Measurements from ENCODE around the gene SPDYE3.
"Not testable (repeated sequence)": the region's sequence is repeated elsewhere in the genome, so short reads cannot be mapped to it uniquely, and the experiment has no call there.

SPDYE3 gene

GRCh38 chr7:100358027-100358856, 50.7 kb downstream of the SPDYE3 start, which contains the start of gene PILRB:
PILRB (plus strand) TSS chr7:100358117; CDS start chr7:100358303, 186 bp downstream.
- Mint-ChIP-seq H3K4me3 (no peak within 1 kb of the TSS), H3K27me3 (no peaks in the 10 kb centered on the region), H3K4me1 (peaks cover 14% of the 10 kb centered on the region), H3K9me3 (no peaks in the 10 kb centered on the region), H3K36me3 (peaks cover 17% of the 10 kb centered on the region), H3K27ac (peak within 1 kb of the TSS; percentile 35)

- Mint-ChIP-seq H3K4me1 (peaks cover 8% of the 10 kb centered on the region), H3K27me3 (no peaks in the 10 kb centered on the region), H3K27ac (no peak overlapping the region), H3K36me3 (peaks cover 20% of the 10 kb centered on the region), H3K4me3 (no peak overlapping the region), H3K9me3 (no peaks in the 10 kb centered on the region)
These were observed 51.3 kb downstream of the SPDYE3 start for GRCh38 chr7:100358857-100359212.

GRCh38 chr7:100360135-100360854, 52.8 kb downstream of the SPDYE3 start:
- peaks cover 22% of the 10 kb centered on the region for H3K36me3 Mint-ChIP-seq
- no peaks in the 10 kb centered on the region for H3K9me3 Mint-ChIP-seq
- no peak overlapping the region for H3K4me3 Mint-ChIP-seq
- H3K27ac Mint-ChIP-seq: no peak overlapping the region
- no peaks in the 10 kb centered on the region for H3K27me3 Mint-ChIP-seq
- H3K4me1 Mint-ChIP-seq: peaks cover 3% of the 10 kb centered on the region

- Mint-ChIP-seq H3K27ac (no peak overlapping the region), H3K4me1 (peaks cover 25% of the 10 kb centered on the region), H3K36me3 (peaks cover 30% of the 10 kb centered on the region), H3K4me3 (no peak overlapping the region), H3K9me3 (no peaks in the 10 kb centered on the region), H3K27me3 (no peaks in the 10 kb centered on the region)
These were observed 55.6 kb downstream of the SPDYE3 start for GRCh38 chr7:100363098-100363497.

GRCh38 chr7:100363797-100364196, 56.3 kb downstream of the SPDYE3 start:
- not testable (repeated sequence) for H3K27me3 Mint-ChIP-seq, H3K9me3 Mint-ChIP-seq, H3K27ac Mint-ChIP-seq, H3K4me3 Mint-ChIP-seq
- Mint-ChIP-seq H3K4me1 (peaks cover 25% of the 10 kb centered on the region), H3K36me3 (peaks cover 29% of the 10 kb centered on the region)

GRCh38 chr7:100364480-100364879, 57.0 kb downstream of the SPDYE3 start:
- H3K27me3 Mint-ChIP-seq: no peaks in the 10 kb centered on the region
- peaks cover 29% of the 10 kb centered on the region for H3K36me3 Mint-ChIP-seq

GRCh38 chr7:100365998-100366367, 58.5 kb downstream of the SPDYE3 start:
- Mint-ChIP-seq H3K36me3 (peaks cover 23% of the 10 kb centered on the region), H3K27ac (peak overlapping the region; percentile 55), H3K4me1 (peaks cover 25% of the 10 kb centered on the region), H3K4me3 (peak overlapping the region; percentile 44)
- not testable (repeated sequence) for H3K9me3 Mint-ChIP-seq, H3K27me3 Mint-ChIP-seq

More at GRCh38 chr7:100364480-100364879, 57.0 kb downstream of the SPDYE3 start:
- H3K4me1 Mint-ChIP-seq: peaks cover 25% of the 10 kb centered on the region
- peak overlapping the region; percentile 3 for H3K27ac Mint-ChIP-seq
- H3K4me3 Mint-ChIP-seq: no peak overlapping the region
- no peaks in the 10 kb centered on the region for H3K9me3 Mint-ChIP-seq

- Mint-ChIP-seq H3K4me1 (peaks cover 28% of the 10 kb centered on the region), H3K27me3 (no peaks in the 10 kb centered on the region), H3K4me3 (peak overlapping the region; percentile 44), H3K9me3 (no peaks in the 10 kb centered on the region), H3K36me3 (peaks cover 22% of the 10 kb centered on the region), H3K27ac (peak overlapping the region; percentile 55)
These were observed 59.1 kb downstream of the SPDYE3 start for GRCh38 chr7:100366411-100367250.

GRCh38 chr7:100367251-100367620, 59.7 kb downstream of the SPDYE3 start:
- Mint-ChIP-seq H3K9me3 (no peaks in the 10 kb centered on the region), H3K27me3 (no peaks in the 10 kb centered on the region), H3K36me3 (peaks cover 20% of the 10 kb centered on the region), H3K4me3 (no peak overlapping the region), H3K4me1 (peaks cover 34% of the 10 kb centered on the region), H3K27ac (peak overlapping the region; percentile 85)

- H3K9me3 Mint-ChIP-seq: no peaks in the 10 kb centered on the region
- no peaks in the 10 kb centered on the region for H3K27me3 Mint-ChIP-seq
- peaks cover 38% of the 10 kb centered on the region for H3K4me1 Mint-ChIP-seq
- no peak overlapping the region for H3K27ac Mint-ChIP-seq
- no peak overlapping the region for H3K4me3 Mint-ChIP-seq
- peaks cover 19% of the 10 kb centered on the region for H3K36me3 Mint-ChIP-seq
These were observed 60.4 kb downstream of the SPDYE3 start for GRCh38 chr7:100367676-100368613.

GRCh38 chr7:100369105-100369504, 61.6 kb downstream of the SPDYE3 start:
- peaks cover 12% of the 10 kb centered on the region for H3K36me3 Mint-ChIP-seq
- peaks cover 38% of the 10 kb centered on the region for H3K4me1 Mint-ChIP-seq
- no peak overlapping the region for H3K27ac Mint-ChIP-seq
- H3K4me3 Mint-ChIP-seq: no peak overlapping the region
- no peaks in the 10 kb centered on the region for H3K9me3 Mint-ChIP-seq
- no peaks in the 10 kb centered on the region for H3K27me3 Mint-ChIP-seq

GRCh38 chr7:100370303-100370702, 62.8 kb downstream of the SPDYE3 start:
- Mint-ChIP-seq H3K4me1 (peaks cover 38% of the 10 kb centered on the region), H3K4me3 (no peak overlapping the region), H3K36me3 (peaks cover 8% of the 10 kb centered on the region), H3K27ac (no peak overlapping the region), H3K27me3 (no peaks in the 10 kb centered on the region), H3K9me3 (no peaks in the 10 kb centered on the region)

GRCh38 chr7:100370746-100371145, 63.2 kb downstream of the SPDYE3 start:
- peaks cover 33% of the 10 kb centered on the region for H3K4me1 Mint-ChIP-seq
- H3K36me3 Mint-ChIP-seq: peaks cover 8% of the 10 kb centered on the region

GRCh38 chr7:100371561-100372171, 64.2 kb downstream of the SPDYE3 start:
- Mint-ChIP-seq H3K36me3 (peaks cover 6% of the 10 kb centered on the region), H3K4me3 (no peak overlapping the region), H3K27ac (no peak overlapping the region), H3K4me1 (peaks cover 24% of the 10 kb centered on the region), H3K27me3 (no peaks in the 10 kb centered on the region), H3K9me3 (no peaks in the 10 kb centered on the region)

More at GRCh38 chr7:100370746-100371145, 63.2 kb downstream of the SPDYE3 start:
- Mint-ChIP-seq H3K27ac (no peak overlapping the region), H3K27me3 (no peaks in the 10 kb centered on the region), H3K4me3 (no peak overlapping the region), H3K9me3 (no peaks in the 10 kb centered on the region)

Measured in activated naive CD4-positive, alpha-beta T cell treated with anti-CD3 and anti-CD28 coated beads, Interleukin-2, amount 50 U/mL, for 24 hours (primary cell).